ENCODE results near the gene IKZF2. TPM values are rescaled to one million over a fixed set of nuclear protein-coding genes. Genes with fewer than 3 reads are reported as not detected.

Gene IKZF2
- total and polyA plus RNA-seq, 4 donors, result 0.35 to 4.7 (median 2.5) TPM

DNA sequence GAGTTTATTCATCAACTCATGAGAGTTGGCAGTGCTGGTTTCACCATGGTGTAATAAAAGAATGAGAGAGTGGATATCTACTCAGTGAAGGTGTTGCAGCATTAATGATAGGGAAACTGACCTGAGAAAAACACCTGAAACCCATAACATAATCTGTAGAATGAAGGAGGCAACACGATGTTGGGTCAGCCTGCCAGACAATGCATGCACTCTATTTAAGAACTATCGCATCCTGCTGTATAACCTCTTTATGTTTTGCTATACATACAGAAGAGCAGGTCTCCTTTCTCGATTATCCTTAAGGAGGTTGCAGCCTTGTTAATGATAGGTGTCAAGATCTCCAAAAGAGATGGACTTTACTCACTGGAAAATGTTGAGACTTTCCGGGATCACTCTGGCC lies 65.9 kb downstream of the IKZF2 start:
- Histone ChIP-seq H3K27ac (ENCODE audit: low read depth in 1 of 2, low read length in 2 of 2) (no peak overlapping the region), H3K36me3 (ENCODE audit: control insufficient read depth in 4 of 4, insufficient read depth in 3 of 4, low read depth in 1 of 4, low read length in 3 of 4) (no peaks in the 10 kb centered on the region), H3K9ac (ENCODE audit: low read depth in 1 of 2, low read length in 2 of 2) (no peak overlapping the region), H3K4me1 (ENCODE audit: control insufficient read depth in 4 of 4, insufficient read depth in 4 of 4, low read length in 3 of 4) (peaks cover 0 to 3% (median 1%) of the 10 kb centered on the region in 4 donors), H3K9me3 (ENCODE audit: control insufficient read depth in 4 of 4, low read length in 3 of 4) (no peaks in the 10 kb centered on the region), H3K4me3 (ENCODE audit: low read depth in 1 of 3, low read length in 3 of 3) (no peak overlapping the region), H3K27me3 (ENCODE audit: control insufficient read depth in 4 of 4, insufficient read depth in 4 of 4, low read length in 3 of 4) (no peaks in the 10 kb centered on the region)
- 90% methylated on average over 4 of the region's 4 CpGs for WGBS
- no peak for DNase-seq (ENCODE audit: low spot score)
- TF ChIP-seq RAD21 (IDR thresholded peaks at IDR 0.05) (no peak), TAF1 (conservative IDR thresholded peaks at IDR 0.05) (no peak)
- TF ChIP-seq, protein P1, sequence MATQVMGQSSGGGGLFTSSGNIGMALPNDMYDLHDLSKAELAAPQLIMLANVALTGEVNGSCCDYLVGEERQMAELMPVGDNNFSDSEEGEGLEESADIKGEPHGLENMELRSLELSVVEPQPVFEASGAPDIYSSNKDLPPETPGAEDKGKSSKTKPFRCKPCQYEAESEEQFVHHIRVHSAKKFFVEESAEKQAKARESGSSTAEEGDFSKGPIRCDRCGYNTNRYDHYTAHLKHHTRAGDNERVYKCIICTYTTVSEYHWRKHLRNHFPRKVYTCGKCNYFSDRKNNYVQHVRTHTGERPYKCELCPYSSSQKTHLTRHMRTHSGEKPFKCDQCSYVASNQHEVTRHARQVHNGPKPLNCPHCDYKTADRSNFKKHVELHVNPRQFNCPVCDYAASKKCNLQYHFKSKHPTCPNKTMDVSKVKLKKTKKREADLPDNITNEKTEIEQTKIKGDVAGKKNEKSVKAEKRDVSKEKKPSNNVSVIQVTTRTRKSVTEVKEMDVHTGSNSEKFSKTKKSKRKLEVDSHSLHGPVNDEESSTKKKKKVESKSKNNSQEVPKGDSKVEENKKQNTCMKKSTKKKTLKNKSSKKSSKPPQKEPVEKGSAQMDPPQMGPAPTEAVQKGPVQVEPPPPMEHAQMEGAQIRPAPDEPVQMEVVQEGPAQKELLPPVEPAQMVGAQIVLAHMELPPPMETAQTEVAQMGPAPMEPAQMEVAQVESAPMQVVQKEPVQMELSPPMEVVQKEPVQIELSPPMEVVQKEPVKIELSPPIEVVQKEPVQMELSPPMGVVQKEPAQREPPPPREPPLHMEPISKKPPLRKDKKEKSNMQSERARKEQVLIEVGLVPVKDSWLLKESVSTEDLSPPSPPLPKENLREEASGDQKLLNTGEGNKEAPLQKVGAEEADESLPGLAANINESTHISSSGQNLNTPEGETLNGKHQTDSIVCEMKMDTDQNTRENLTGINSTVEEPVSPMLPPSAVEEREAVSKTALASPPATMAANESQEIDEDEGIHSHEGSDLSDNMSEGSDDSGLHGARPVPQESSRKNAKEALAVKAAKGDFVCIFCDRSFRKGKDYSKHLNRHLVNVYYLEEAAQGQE (IDR thresholded peaks at IDR 0.05), result no peak
- TF ChIP-seq, protein P2, sequence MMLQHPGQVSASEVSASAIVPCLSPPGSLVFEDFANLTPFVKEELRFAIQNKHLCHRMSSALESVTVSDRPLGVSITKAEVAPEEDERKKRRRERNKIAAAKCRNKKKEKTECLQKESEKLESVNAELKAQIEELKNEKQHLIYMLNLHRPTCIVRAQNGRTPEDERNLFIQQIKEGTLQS (IDR thresholded peaks at IDR 0.05), result no peak

DNA sequence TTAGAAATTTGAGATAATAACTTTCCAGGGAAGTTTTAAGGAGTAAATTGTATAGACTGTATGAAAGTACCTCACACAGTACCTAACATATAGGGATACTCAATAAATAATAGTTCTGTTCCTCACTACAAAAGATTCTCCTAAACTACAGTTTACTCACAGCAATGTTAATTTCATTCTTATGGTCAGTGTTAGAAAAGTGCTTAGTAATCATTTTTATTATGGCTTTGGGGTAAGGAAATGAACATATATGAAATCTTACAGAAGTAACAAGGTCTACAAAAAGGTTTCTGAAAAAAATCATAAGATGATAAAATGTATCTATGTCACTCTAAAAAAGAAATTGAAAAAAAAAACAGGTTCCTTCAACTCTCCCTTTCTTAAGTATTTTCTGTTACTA lies 67.2 kb downstream of the IKZF2 start:
- H3K27ac ChIP-seq (ENCODE audit: low read depth in 1 of 2, low read length in 2 of 2), result no peak overlapping the region
- DNase-seq (ENCODE audit: low spot score), result no peak
- H3K4me3 ChIP-seq (ENCODE audit: low read depth in 1 of 3, low read length in 3 of 3), result no peak overlapping the region
- H3K27me3 ChIP-seq (ENCODE audit: control insufficient read depth in 4 of 4, insufficient read depth in 4 of 4, low read length in 3 of 4), result no peaks in the 10 kb centered on the region
- no peak for TF ChIP-seq HNF4A (conservative IDR thresholded peaks at IDR 0.05)
- TF ChIP-seq RAD21 (IDR thresholded peaks at IDR 0.05), result no peak
- H3K4me1 ChIP-seq (ENCODE audit: control insufficient read depth in 4 of 4, insufficient read depth in 4 of 4, low read length in 3 of 4), result peaks cover 0 to 3% (median 1%) of the 10 kb centered on the region in 4 donors
- H3K9ac ChIP-seq (ENCODE audit: low read depth in 1 of 2, low read length in 2 of 2), result no peak overlapping the region
- H3K9me3 ChIP-seq (ENCODE audit: control insufficient read depth in 4 of 4, low read length in 3 of 4), result no peaks in the 10 kb centered on the region
- no peaks in the 10 kb centered on the region for H3K36me3 ChIP-seq (ENCODE audit: control insufficient read depth in 4 of 4, insufficient read depth in 3 of 4, low read depth in 1 of 4, low read length in 3 of 4)

DNA sequence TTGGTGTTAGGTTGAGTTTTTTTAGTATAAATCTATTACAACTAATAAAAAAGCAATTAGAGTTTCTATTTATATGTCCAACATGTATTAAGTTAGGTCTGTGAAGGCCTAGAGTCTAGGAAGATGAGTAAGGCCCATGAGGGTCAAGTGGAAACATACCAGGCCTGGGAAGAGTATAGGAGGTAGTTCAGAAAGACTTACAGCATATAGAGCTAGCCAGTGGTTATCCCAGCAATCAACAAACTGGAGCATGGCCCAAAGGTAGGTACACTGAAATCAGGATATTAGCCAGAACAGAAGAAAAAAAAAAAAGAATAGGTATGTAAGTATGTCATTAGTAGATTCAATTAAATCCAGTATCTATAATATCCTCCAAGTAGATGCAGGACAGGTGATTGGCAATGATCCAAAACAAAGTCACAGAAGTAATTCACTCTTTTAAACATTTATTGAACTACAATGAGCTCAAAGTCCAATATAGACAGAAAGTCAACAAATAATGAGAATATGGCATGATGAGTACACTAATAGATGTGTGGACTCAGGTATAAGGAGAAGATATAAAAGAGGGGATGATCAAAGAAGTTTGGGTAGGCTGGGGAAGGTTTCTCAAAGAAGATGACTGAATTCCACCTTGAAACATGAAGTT lies 70.3 kb downstream of the IKZF2 start:
- Histone ChIP-seq H3K4me1 (ENCODE audit: control insufficient read depth in 4 of 4, insufficient read depth in 4 of 4, low read length in 3 of 4) (peaks cover 0 to 2% (median 0%) of the 10 kb centered on the region in 4 donors), H3K9me3 (ENCODE audit: control insufficient read depth in 4 of 4, low read length in 3 of 4) (no peaks in the 10 kb centered on the region), H3K27ac (ENCODE audit: low read depth in 1 of 2, low read length in 2 of 2) (no peak overlapping the region), H3K4me3 (ENCODE audit: low read depth in 1 of 3, low read length in 3 of 3) (no peak overlapping the region), H3K36me3 (ENCODE audit: control insufficient read depth in 4 of 4, insufficient read depth in 3 of 4, low read depth in 1 of 4, low read length in 3 of 4) (no peaks in the 10 kb centered on the region), H3K27me3 (ENCODE audit: control insufficient read depth in 4 of 4, insufficient read depth in 4 of 4, low read length in 3 of 4) (no peaks in the 10 kb centered on the region), H3K9ac (ENCODE audit: low read depth in 1 of 2, low read length in 2 of 2) (no peak overlapping the region)
- DNase-seq (ENCODE audit: low spot score), result no peak
- TF ChIP-seq FOXA1 (IDR thresholded peaks at IDR 0.05), result no peak
- TF ChIP-seq, protein P1 (IDR thresholded peaks at IDR 0.05), result no peak
- no peak for TF ChIP-seq HNF4G (IDR thresholded peaks at IDR 0.05)
- no peak for TF ChIP-seq JUND (IDR thresholded peaks at IDR 0.05)
- TF ChIP-seq, protein P2 (IDR thresholded peaks at IDR 0.05), result no peak
- no peak for TF ChIP-seq SP1 (IDR thresholded peaks at IDR 0.05)
- TF ChIP-seq FOXA2 (IDR thresholded peaks at IDR 0.05), result no peak
- no peak for TF ChIP-seq YY1 (IDR thresholded peaks at IDR 0.05)
- TF ChIP-seq HNF4A (conservative IDR thresholded peaks at IDR 0.05), result no peak
- TF ChIP-seq, protein P3, sequence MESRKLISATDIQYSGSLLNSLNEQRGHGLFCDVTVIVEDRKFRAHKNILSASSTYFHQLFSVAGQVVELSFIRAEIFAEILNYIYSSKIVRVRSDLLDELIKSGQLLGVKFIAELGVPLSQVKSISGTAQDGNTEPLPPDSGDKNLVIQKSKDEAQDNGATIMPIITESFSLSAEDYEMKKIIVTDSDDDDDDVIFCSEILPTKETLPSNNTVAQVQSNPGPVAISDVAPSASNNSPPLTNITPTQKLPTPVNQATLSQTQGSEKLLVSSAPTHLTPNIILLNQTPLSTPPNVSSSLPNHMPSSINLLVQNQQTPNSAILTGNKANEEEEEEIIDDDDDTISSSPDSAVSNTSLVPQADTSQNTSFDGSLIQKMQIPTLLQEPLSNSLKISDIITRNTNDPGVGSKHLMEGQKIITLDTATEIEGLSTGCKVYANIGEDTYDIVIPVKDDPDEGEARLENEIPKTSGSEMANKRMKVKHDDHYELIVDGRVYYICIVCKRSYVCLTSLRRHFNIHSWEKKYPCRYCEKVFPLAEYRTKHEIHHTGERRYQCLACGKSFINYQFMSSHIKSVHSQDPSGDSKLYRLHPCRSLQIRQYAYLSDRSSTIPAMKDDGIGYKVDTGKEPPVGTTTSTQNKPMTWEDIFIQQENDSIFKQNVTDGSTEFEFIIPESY (IDR thresholded peaks at IDR 0.05), result no peak
- TF ChIP-seq, protein P4, sequence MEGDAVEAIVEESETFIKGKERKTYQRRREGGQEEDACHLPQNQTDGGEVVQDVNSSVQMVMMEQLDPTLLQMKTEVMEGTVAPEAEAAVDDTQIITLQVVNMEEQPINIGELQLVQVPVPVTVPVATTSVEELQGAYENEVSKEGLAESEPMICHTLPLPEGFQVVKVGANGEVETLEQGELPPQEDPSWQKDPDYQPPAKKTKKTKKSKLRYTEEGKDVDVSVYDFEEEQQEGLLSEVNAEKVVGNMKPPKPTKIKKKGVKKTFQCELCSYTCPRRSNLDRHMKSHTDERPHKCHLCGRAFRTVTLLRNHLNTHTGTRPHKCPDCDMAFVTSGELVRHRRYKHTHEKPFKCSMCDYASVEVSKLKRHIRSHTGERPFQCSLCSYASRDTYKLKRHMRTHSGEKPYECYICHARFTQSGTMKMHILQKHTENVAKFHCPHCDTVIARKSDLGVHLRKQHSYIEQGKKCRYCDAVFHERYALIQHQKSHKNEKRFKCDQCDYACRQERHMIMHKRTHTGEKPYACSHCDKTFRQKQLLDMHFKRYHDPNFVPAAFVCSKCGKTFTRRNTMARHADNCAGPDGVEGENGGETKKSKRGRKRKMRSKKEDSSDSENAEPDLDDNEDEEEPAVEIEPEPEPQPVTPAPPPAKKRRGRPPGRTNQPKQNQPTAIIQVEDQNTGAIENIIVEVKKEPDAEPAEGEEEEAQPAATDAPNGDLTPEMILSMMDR (IDR thresholded peaks at IDR 0.05; ENCODE audit: low read depth, low read length, missing input control), result no peak
- TF ChIP-seq RXRA (IDR thresholded peaks at IDR 0.05), result no peak
- TF ChIP-seq NR2F2 (IDR thresholded peaks at IDR 0.05), result no peak
- no peak for TF ChIP-seq GABPA (IDR thresholded peaks at IDR 0.05 in 1 of 2, conservative IDR thresholded peaks at IDR 0.05 in 1 of 2)
- no peak for TF ChIP-seq TAF1 (conservative IDR thresholded peaks at IDR 0.05)
